Vagina (tissue), 2 donors: ENCODE data around the gene ST6GALNAC5. TPM values are rescaled to one million over a fixed set of nuclear protein-coding genes. Genes with fewer than 3 reads are reported as not detected.
A peak's percentile ranks its signal among the peaks of the same experiment; 100 is the strongest.

Source experiments
- DNase-seq, 2 donors: peaks; one replicate each; pipeline ENCODE4 v3.0.0-alpha.2; 2017; ENCODE audit errors: extremely low spot score in 2 of 2
- H3K27ac ChIP-seq: fragments of 200-600 bp; sonication (generic); one replicate; pipeline ENCODE4 v1.5.1; 2019
- H3K27me3 ChIP-seq: fragments of 200-600 bp; sonication (generic); one replicate; pipeline ENCODE4 v1.5.1; 2019
- H3K36me3 ChIP-seq, 2 donors: fragments of 200-600 bp; sonication (generic); one replicate each; pipeline ENCODE4 v1.5.1; 2017 to 2019
- H3K4me1 ChIP-seq: fragments of 200-600 bp; sonication (generic); one replicate; pipeline ENCODE4 v1.5.1; 2019
- H3K4me3 ChIP-seq, 2 donors: fragments of 200-600 bp; sonication (generic); 1 replicate in 1 of 2; 2 replicates in 1 of 2; pipeline ENCODE4 v1.5.1; 2016 to 2019
- H3K9me3 ChIP-seq: fragments of 200-600 bp; sonication (generic); one replicate; pipeline ENCODE4 v1.5.1; 2019
- POLR2A ChIP-seq, 2 donors: fragments of 450-650 bp; IDR thresholded peaks; one replicate each; pipeline ENCODE4 v1.6.1; 2017; ENCODE audit warnings: antibody characterized with exemption in 2 of 2, mild to moderate bottlenecking in 2 of 2, moderate library complexity in 2 of 2
- POLR2AphosphoS5 ChIP-seq, 2 donors: sonication (generic); formaldehyde crosslinking; IDR thresholded peaks; one replicate each; pipeline ENCODE4 v1.9.0; 2017; ENCODE audit warnings: antibody characterized with exemption in 2 of 2, mild to moderate bottlenecking in 2 of 2, low read depth in 1 of 2; ENCODE audit not compliant: insufficient read depth in 1 of 2
- intact Hi-C: fragments of 100-400 bp; cut with DNase I; formaldehyde crosslinking; loops from one replicate; pipeline ENCODE4 v1.15.1; 2023
- total RNA-seq: library from RNA; depleted of rRNA; stranded (reverse); fragments of >200 nt; gene quantifications from one replicate; pipeline ENCODE4 v1.2.3, GENCODE V29; 2016
- TF ChIP-seq, protein P1 (sequence below), 3 experiments: fragments of 450-650 bp in 2 of 3; fragments of 200-600 bp in 1 of 3; sonication (generic) in 1 of 3; IDR thresholded peaks; one replicate each; pipeline ENCODE4 v1.5.1; 2017 to 2019; ENCODE audit warnings: antibody characterized with exemption in 3 of 3, mild to moderate bottlenecking in 2 of 3, moderate library complexity in 2 of 3

ST6GALNAC5 gene
- total RNA-seq, 1 donor from 2014 or later: 9.6 TPM

DNA sequence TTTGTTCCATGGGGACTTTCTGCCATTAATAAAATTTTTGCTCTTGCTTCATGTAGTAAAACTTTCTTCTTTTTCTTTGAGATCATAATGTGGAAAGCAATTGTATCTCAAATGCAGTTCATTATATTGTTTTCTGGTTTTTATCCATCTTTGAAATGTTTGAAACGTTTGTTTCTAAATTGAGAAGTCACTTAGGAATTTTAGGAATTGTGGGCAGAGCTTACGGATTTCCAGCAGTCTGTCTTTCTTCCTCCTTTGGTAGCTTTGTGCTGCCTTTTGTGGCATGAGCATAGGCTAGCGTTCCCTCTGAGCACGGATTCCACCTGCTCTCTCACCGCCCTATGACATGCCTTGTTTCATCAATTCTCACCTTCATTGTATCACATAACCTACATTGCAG, 2.9 kb upstream of the ST6GALNAC5 start:
- Histone ChIP-seq H3K27me3 (no peaks in the 10 kb centered on the region), H3K4me1 (no peaks in the 10 kb centered on the region), H3K36me3 (no peaks in the 10 kb centered on the region), H3K9me3 (no peaks in the 10 kb centered on the region), H3K27ac (no peak overlapping the region), H3K4me3 (no peak overlapping the region)
- TF ChIP-seq POLR2A (IDR thresholded peaks at IDR 0.05) (no peak), POLR2AphosphoS5 (IDR thresholded peaks at IDR 0.05; ENCODE audit: insufficient read depth in 1 of 2, low read depth in 1 of 2) (no peak)
- TF ChIP-seq, protein P1, sequence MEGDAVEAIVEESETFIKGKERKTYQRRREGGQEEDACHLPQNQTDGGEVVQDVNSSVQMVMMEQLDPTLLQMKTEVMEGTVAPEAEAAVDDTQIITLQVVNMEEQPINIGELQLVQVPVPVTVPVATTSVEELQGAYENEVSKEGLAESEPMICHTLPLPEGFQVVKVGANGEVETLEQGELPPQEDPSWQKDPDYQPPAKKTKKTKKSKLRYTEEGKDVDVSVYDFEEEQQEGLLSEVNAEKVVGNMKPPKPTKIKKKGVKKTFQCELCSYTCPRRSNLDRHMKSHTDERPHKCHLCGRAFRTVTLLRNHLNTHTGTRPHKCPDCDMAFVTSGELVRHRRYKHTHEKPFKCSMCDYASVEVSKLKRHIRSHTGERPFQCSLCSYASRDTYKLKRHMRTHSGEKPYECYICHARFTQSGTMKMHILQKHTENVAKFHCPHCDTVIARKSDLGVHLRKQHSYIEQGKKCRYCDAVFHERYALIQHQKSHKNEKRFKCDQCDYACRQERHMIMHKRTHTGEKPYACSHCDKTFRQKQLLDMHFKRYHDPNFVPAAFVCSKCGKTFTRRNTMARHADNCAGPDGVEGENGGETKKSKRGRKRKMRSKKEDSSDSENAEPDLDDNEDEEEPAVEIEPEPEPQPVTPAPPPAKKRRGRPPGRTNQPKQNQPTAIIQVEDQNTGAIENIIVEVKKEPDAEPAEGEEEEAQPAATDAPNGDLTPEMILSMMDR (IDR thresholded peaks at IDR 0.05): no peak
- DNase-seq: no peak
- intact Hi-C loops: no loop called here

DNA sequence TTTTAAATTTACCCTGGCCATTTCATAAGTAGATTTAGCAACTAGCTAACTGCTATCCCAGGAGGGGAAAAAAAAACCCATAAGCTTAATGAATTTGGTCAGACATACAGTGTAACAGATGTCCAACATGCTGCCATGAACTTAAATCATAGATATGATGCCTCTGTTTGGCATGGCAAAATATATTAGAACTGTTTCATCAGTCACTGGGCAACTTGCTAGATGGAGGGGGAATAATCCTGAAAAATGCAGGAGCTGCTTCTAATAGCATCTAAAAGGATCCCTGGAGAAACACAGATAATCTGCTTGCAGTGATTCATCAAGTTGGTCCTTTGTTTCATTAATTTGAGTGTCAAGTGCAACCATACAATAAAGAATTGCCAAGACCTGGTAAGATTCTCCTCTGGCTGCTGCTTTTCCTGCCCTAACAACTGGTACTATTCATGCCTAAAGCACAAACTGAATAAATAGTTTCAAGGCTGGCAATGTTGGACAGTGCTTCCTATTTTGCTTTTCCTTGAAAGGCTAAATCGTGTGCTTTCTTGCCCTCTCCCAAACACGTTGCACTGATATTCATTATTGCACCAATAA, 1.5 kb upstream of the ST6GALNAC5 start:
- no peak for DNase-seq
- H3K36me3 ChIP-seq: no peaks in the 10 kb centered on the region
- no peak overlapping the region for H3K27ac ChIP-seq
- intact Hi-C loops: no loop called here
- H3K4me3 ChIP-seq: no peak overlapping the region
- no peaks in the 10 kb centered on the region for H3K27me3 ChIP-seq
- H3K9me3 ChIP-seq: no peaks in the 10 kb centered on the region
- TF ChIP-seq, protein P1 (IDR thresholded peaks at IDR 0.05): no peak
- TF ChIP-seq POLR2AphosphoS5 (IDR thresholded peaks at IDR 0.05; ENCODE audit: insufficient read depth in 1 of 2, low read depth in 1 of 2): no peak
- TF ChIP-seq POLR2A (IDR thresholded peaks at IDR 0.05): no peak
- H3K4me1 ChIP-seq: no peaks in the 10 kb centered on the region

DNA sequence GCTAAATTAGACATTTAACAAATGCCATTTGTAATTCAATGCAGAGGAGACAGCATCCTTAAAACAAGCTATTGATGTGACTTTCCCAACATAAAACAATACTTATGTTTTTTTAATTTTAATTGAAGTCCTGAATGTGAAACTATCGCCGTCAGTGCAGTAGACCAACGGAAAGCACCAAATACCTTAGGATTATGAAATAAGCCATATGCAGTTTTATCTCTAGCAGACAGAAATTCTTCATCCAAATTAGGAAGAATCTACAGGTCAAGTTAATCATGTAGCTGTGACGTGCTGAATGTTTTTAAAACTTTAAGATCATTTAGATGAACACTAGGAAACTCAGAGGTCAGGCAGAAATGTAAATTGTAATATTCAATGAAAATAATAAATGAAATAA, 714 bp upstream of the ST6GALNAC5 start:
- no peak for DNase-seq
- Histone ChIP-seq H3K27ac (no peak overlapping the region), H3K4me1 (no peaks in the 10 kb centered on the region), H3K4me3 (no peak overlapping the region), H3K36me3 (no peaks in the 10 kb centered on the region), H3K27me3 (no peaks in the 10 kb centered on the region), H3K9me3 (no peaks in the 10 kb centered on the region)
- intact Hi-C loops: no loop called here
- TF ChIP-seq POLR2A (IDR thresholded peaks at IDR 0.05) (no peak), POLR2AphosphoS5 (IDR thresholded peaks at IDR 0.05; ENCODE audit: insufficient read depth in 1 of 2, low read depth in 1 of 2) (no peak)
- TF ChIP-seq, protein P1 (IDR thresholded peaks at IDR 0.05): no peak

DNA sequence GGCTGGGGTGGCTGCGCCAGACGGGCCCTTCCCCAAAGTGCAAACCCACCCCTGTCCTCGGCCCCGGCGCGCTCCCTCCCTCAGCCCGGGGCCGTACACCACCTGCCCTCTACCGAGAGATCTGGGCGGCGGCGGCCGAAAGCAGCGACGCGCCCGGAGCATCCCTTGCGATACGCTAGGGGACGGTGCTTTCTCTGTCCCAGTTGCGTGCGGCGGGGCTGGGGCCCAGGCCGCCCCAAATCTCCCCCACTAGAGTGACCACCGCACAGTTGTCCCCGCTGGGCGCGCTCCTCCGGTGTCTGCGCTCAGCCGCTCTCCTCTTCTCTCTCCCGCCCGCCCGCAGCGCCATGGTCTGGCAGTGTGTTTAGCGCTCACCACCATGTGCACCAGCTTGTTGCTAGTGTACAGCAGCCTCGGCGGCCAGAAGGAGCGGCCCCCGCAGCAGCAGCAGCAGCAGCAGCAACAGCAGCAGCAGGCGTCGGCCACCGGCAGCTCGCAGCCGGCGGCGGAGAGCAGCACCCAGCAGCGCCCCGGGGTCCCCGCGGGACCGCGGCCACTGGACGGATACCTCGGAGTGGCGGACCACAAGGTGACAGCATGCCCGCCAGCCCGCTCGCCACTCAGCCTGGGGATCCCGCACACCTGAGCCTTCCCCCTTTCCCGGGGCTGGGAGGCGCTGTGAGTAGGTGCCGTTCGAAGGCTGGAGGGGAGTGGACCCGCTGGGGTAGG, 1.0 kb downstream of the ST6GALNAC5 start:
- Histone ChIP-seq H3K9me3 (no peaks in the 10 kb centered on the region), H3K27me3 (no peaks in the 10 kb centered on the region), H3K4me3 (peak overlapping the region; percentile 40 to 54), H3K36me3 (no peaks in the 10 kb centered on the region), H3K27ac (peak overlapping the region; percentile 73), H3K4me1 (no peaks in the 10 kb centered on the region)
- DNase-seq: no peak
- TF ChIP-seq POLR2A (IDR thresholded peaks at IDR 0.05): no peak
- TF ChIP-seq, protein P1 (IDR thresholded peaks at IDR 0.05): peak in 1 of 3 experiments; percentile 12
- TF ChIP-seq POLR2AphosphoS5 (IDR thresholded peaks at IDR 0.05; ENCODE audit: insufficient read depth in 1 of 2, low read depth in 1 of 2): peak in 1 of 2 donors; percentile 12
- intact Hi-C loops: no loop called here

DNA sequence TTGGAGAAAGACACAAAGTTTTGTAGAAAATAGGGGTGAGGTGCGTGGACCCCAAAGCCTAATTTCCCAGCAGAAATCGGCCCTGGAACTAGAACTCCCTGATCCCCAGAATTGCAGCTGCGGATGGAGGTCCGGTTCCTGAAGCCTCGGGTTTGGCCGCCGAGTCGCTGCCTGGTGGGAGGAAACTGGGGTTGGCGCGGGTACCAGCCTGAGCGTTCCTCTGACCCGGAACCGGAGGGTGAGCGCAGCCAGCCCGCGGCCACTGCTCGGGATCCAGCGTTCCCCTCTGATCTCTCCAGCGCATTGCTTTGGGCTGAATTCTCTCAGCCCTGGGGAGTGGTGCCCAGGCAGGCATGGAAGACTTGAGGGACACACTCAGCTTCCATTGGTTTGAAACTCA, 1.6 kb downstream of the ST6GALNAC5 start:
- H3K4me3 ChIP-seq: peak overlapping the region; percentile 40 to 54
- H3K4me1 ChIP-seq: no peaks in the 10 kb centered on the region
- no peaks in the 10 kb centered on the region for H3K9me3 ChIP-seq
- no peak for TF ChIP-seq POLR2AphosphoS5 (IDR thresholded peaks at IDR 0.05; ENCODE audit: insufficient read depth in 1 of 2, low read depth in 1 of 2)
- no peak for TF ChIP-seq POLR2A (IDR thresholded peaks at IDR 0.05)
- TF ChIP-seq, protein P1 (IDR thresholded peaks at IDR 0.05): no peak
- peak overlapping the region; percentile 73 for H3K27ac ChIP-seq
- DNase-seq: no peak
- H3K27me3 ChIP-seq: no peaks in the 10 kb centered on the region
- no peaks in the 10 kb centered on the region for H3K36me3 ChIP-seq
- intact Hi-C loops: no loop called here
